Mucosa of descending colon (tissue), 3 donors: Measurements from ENCODE around the gene ELSPBP1. TPM values are rescaled to one million over a fixed set of nuclear protein-coding genes. Genes with fewer than 3 reads are reported as not detected.

Experiments used
- ATAC-seq: fragments of 200-7000 bp; cut with Tn5 transposase; one replicate; pipeline ENCODE4 v1.9.1; 2020; ENCODE audit warnings: mild to moderate bottlenecking, moderate library complexity
- DNase-seq, 3 donors: peaks; one replicate each; pipeline ENCODE4 v3.0.0-alpha.2; 2020
- H3K36me3 ChIP-seq: fragments of 200-600 bp; one replicate; pipeline ENCODE4 v1.8.0; 2021; ENCODE audit warnings: low read depth, mild to moderate bottlenecking
- H3K4me1 ChIP-seq: fragments of 200-600 bp; one replicate; pipeline ENCODE4 v1.8.0; 2021; ENCODE audit warnings: low read depth, mild to moderate bottlenecking
- H3K4me3 ChIP-seq: fragments of 200-600 bp; one replicate; pipeline ENCODE4 v1.8.0; 2021; ENCODE audit warnings: mild to moderate bottlenecking
- H3K9me3 ChIP-seq: fragments of 200-600 bp; one replicate; pipeline ENCODE4 v1.8.0; 2021; ENCODE audit warnings: mild to moderate bottlenecking
- intact Hi-C, 2 donors: fragments of 100-400 bp; cut with DNase I in 1 of 2; cut with micrococcal nuclease in 1 of 2; formaldehyde crosslinking; loops; one replicate each; pipeline versions ENCODE4 v1.11.0 to v1.11.1; 2022; cut with DNase I, micrococcal nuclease
- total RNA-seq, 3 donors: library from RNA; stranded (reverse); fragmentation: NEBNext Ultra II Directional in 2 of 3; extraction: Animal tissue kit (Norgen Biotek cat#: 25700) in 2 of 3; gene quantifications; one replicate each; pipeline versions ENCODE4 v1.2.1 to v1.2.4, GENCODE V29; 2021 to 2023
- TF ChIP-seq, protein P1 (sequence below): fragments of 200-600 bp; IDR thresholded peaks from one replicate; pipeline ENCODE4 v1.8.0; 2022; ENCODE audit warnings: antibody characterized with exemption, mild to moderate bottlenecking
- donor health status: DM: no; HTN: no; CAD: no; lungs with moderate emphysema.
- donor health status: DM: no; HTN: no; CAD: no.
- donor health status: DM: no; HTN: yes; CAD: no.

The ELSPBP1 gene
- total RNA-seq, 3 donors from 2014 or later = not detected

DNA sequence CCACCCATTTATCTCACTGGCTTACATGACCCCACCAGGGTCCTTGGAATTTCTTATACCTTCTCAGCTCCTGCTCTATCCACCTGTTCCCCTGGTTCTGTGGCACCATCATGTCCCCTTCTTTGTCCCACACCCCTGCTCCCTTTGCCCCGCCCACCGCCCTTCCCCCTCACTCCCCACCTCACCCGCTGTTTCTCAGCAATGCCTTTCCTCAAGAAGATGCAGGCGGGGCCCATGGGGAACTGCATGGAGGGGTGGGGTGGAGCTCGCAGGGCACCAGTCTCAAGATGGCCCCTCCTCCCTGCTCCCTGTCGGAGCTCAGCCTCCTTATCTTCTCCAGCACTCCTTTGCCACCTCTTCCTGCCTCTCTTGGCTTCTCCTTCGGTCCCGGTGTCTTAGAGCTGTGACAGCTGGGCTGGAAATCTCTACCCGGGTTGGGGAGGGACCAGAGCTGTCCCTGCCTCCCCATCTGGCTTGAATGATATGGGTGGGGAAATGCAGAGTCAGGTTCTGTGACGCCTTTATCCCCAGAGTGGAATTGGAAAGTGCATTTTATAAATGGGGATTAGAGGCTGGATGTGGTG, 49.3 kb downstream of the ELSPBP1 start, which contains the start of gene CABP5:
Gene CABP5, minus strand, starts transcription at position 405 of the 584 bp plus-strand sequence. Its CDS starts 157 bp downstream, at position 248.
- TF ChIP-seq, protein P1, sequence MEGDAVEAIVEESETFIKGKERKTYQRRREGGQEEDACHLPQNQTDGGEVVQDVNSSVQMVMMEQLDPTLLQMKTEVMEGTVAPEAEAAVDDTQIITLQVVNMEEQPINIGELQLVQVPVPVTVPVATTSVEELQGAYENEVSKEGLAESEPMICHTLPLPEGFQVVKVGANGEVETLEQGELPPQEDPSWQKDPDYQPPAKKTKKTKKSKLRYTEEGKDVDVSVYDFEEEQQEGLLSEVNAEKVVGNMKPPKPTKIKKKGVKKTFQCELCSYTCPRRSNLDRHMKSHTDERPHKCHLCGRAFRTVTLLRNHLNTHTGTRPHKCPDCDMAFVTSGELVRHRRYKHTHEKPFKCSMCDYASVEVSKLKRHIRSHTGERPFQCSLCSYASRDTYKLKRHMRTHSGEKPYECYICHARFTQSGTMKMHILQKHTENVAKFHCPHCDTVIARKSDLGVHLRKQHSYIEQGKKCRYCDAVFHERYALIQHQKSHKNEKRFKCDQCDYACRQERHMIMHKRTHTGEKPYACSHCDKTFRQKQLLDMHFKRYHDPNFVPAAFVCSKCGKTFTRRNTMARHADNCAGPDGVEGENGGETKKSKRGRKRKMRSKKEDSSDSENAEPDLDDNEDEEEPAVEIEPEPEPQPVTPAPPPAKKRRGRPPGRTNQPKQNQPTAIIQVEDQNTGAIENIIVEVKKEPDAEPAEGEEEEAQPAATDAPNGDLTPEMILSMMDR = no peak
- ATAC-seq (no peak), DNase-seq (no peak)
- intact Hi-C loops = no loop called here
- H3K4me3 ChIP-seq = no peak within 1 kb of the TSS
- H3K36me3 ChIP-seq = no peaks in the 10 kb centered on the region
- no peaks in the 10 kb centered on the region for H3K4me1 ChIP-seq
- no peaks in the 10 kb centered on the region for H3K9me3 ChIP-seq

DNA sequence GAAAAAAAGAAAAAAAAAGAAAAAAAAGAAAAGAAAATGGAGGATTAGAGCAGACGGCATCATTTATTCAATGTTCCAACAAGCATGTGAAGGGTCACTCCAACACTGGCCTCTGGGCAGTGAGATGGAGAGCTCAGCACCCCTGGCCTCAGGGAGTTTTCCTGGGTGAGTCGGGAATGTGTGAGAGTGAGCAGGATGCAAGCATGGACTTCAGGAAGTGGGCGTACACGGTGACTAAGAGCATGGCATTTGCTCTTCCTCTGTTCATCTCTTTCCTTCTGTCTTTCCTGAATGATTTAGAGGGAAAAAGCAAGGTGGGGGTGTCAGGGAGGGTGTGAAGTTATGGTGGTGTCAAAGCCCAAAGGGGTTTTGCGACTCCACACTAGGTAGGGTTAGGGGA, 50.1 kb downstream of the ELSPBP1 start:
- no peaks in the 10 kb centered on the region for H3K9me3 ChIP-seq
- no peaks in the 10 kb centered on the region for H3K4me1 ChIP-seq
- H3K36me3 ChIP-seq = no peaks in the 10 kb centered on the region
- H3K4me3 ChIP-seq = no peak overlapping the region
- DNase-seq (no peak), ATAC-seq (no peak)
- TF ChIP-seq, protein P1 = no peak
- intact Hi-C loops = no loop called here

DNA sequence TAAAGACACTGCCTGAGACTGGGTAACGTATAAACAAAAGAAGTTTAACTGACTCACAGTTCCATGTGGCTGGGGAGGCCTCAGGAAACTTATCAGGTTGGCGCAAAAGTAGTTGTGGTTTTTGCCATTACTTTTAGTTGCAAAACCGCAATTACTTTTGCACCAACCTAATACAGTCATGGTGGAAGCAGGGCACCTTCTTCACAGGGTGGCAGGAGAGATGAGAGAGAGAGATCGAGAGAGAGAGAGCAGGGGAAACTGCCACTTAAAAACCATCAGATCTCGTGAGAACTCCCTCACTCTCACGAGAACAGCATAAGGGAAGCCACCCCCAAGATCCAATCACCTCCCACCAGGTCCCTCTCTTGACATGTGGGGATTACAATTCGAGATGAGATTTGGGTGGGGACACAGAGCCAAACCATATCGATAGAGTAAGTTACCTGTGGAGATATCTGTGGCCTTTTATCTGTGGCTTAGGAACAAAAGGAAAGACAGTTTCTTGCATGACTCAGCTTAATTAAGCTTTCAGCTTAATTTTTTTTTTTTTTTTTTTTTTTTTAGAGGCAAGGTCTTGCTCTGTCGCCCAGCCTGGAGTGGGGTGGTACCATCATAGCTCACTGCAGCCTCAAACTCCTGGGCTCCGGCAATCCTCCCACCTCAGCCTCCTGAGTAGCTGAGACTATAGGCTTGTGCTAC, 57.1 kb downstream of the ELSPBP1 start:
- Histone ChIP-seq H3K4me1 (no peaks in the 10 kb centered on the region), H3K36me3 (no peaks in the 10 kb centered on the region), H3K9me3 (no peaks in the 10 kb centered on the region), H3K4me3 (no peak overlapping the region)
- no peak for DNase-seq
- no peak for ATAC-seq
- intact Hi-C loops = no loop called here
- TF ChIP-seq, protein P1 = no peak

DNA sequence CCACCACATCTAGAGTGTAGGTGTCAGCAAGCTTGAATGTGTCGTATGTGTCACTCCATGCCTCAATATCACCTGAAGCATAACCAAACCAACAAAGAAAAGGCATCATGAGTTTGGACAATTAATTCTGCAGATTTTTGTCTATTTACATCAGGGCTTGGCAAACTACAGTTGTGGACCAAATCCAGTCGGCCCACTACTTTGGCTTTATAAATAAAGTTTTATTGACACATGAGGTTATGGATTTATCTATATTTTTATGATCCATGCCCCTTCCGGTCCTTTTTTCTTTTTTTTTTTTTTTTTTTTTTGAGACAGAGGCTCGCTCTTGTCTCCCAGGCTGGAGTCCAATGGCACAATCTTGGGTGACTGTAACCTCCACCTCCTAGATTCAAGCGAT, 58.6 kb downstream of the ELSPBP1 start:
- Histone ChIP-seq H3K4me3 (no peak overlapping the region), H3K4me1 (no peaks in the 10 kb centered on the region), H3K36me3 (no peaks in the 10 kb centered on the region), H3K9me3 (no peaks in the 10 kb centered on the region)
- DNase-seq (no peak), ATAC-seq (no peak)
- intact Hi-C loops = no loop called here
- TF ChIP-seq, protein P1 = no peak

DNA sequence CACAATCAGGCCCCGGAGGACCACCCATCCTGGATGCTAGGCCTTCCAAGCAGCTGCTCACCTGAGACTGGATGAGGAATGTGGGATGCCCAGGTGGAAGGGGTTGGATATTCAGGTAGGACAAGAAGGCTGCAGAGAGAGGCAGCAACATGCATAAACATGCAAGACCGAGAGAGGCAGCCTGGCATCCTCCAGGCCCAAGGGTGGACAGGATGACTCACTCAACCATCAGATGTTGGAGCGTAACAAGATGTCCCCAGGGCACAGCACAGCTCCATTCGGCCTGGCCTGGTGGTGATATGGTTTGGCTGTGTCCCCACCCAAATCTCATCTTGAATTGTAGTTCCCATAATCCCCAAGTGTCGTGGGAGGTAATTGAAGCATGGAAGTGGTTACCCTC, 59.4 kb downstream of the ELSPBP1 start:
- intact Hi-C loops = no loop called here
- no peaks in the 10 kb centered on the region for H3K4me1 ChIP-seq
- H3K36me3 ChIP-seq = no peaks in the 10 kb centered on the region
- ATAC-seq (no peak), DNase-seq (no peak)
- no peak overlapping the region for H3K4me3 ChIP-seq
- TF ChIP-seq, protein P1 = no peak
- no peaks in the 10 kb centered on the region for H3K9me3 ChIP-seq
